GM19023 (cell line): Measurements from ENCODE around the gene TRIM33.
"Not testable (repeated sequence)": the region's sequence is repeated elsewhere in the genome, so short reads cannot be mapped to it uniquely, and the experiment has no call there.

ENCODE experiments used
- ATAC-seq: cut with Tn5 transposase; IDR thresholded peaks from one replicate; pipeline ENCODE4 v1.9.1; 2021; ENCODE audit warnings: mild to moderate bottlenecking, moderate library complexity; ENCODE audit not compliant: unreplicated experiment

Gene TRIM33

GRCh38 chr1:114431026-114431425 lies 80.0 kb downstream of the TRIM33 start:
- ATAC-seq = no peak

- ATAC-seq = no peak
These were observed 82.8 kb downstream of the TRIM33 start for GRCh38 chr1:114428083-114428754.

GRCh38 chr1:114427612-114428011 lies 83.4 kb downstream of the TRIM33 start:
- no peak for ATAC-seq

DNA sequence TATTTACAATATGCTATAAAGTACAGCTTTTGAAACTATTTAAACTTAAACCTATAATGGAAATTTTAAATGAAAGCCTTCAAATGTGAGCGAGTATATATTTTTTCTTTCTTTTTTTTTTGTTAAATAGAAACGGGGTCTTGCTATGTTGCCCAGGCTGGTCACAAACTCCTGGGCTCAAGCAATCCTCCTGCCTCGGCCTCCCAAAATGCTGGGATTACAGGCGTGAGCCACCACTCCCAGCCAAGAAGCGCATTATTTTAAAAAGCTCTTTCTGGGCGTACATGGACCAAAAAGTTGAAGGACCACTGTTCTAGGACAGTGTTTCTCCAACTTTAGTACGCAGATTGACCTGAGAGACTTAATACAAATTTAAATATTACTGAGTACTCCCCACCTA lies 87.5 kb downstream of the TRIM33 start:
- ATAC-seq = no peak

- not testable (repeated sequence) for ATAC-seq
These were observed 92.1 kb downstream of the TRIM33 start for GRCh38 chr1:114418948-114419347.

- no peak for ATAC-seq
These were observed 113.4 kb downstream of the TRIM33 start for GRCh38 chr1:114397601-114398000.

- no peak for ATAC-seq
These were observed 115.1 kb downstream of the TRIM33 start for GRCh38 chr1:114395863-114396262.

DNA sequence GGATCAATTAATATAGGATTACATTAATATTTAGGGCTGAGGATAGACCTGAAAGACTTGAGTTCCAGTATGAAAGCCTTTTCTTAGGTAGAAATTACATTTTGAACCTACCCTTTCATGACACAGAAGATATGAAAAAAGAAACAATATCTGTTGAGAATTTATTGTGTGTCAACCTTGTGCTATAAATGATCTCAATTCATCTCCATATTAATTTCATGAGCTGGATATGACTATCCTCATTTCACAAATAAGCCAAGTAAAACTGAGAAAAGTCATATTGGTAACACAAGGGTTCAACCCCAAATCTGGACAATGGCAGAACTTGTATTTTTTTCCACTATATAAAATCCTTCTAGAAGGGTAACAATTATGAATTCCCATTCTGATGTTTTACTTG lies 120.0 kb downstream of the TRIM33 start:
- no peak for ATAC-seq

GRCh38 chr1:114390361-114390760 lies 120.6 kb downstream of the TRIM33 start:
- no peak for ATAC-seq

GRCh38 chr1:114388432-114389003 lies 122.5 kb downstream of the TRIM33 start:
- no peak for ATAC-seq

- ATAC-seq = not testable (repeated sequence)
These were observed 123.4 kb downstream of the TRIM33 start for GRCh38 chr1:114387585-114387984.

DNA sequence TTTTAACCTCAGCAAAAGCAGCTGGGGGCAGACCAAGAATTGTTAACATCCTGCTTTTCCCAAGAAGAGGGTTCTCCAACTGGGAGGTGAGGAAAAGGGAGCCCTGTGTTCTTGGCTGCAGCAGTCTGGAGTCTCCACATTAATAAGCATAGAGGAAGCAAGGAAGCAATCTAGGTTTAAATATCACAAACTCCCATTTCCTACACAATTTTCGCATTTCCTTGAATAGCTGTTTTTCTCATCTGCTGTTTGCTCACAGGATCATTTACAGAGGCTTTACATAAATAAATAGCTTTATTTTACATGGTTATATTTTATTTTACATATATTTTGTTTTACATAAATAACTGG lies 124.0 kb downstream of the TRIM33 start:
- no peak for ATAC-seq

DNA sequence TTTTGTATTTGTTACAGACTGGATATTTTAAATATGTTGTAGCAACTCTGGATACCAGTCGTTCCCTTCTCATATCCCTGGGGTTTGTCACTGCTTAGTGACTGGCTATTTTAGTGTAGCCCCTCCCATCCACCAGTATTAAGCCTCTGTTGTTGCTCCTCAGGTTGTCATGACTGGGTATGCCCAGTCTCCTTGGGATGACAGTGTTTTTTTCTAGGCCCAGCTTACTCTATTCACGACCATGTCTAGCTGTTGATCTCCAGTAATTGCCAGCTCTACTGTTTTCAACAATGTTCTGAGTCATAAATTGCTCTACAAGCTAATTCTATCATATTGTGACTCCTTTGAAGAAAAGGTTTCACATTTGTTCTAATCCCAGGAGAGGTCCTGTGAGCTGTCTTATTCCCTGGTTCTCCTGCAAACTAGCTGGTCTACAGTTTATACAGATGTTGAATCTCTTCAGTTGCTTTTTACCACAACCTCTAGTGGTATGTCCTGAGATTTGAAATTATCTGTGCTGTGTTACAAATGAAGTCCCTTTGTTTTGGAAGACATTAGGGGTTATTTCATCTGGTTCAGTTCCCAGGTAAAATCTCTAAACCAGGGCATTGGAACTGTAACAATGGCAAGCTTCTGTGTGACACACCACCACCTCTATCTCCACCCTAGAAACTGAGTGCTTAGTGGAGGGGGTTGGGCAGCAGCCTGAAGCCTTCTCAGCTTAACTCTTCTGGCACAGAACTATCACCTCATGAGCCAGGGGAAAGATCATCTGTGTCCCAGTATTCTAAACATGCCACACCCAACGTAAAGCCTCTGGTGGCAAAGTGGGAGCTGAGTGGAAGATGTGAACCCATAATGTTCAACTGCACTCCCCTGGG lies 124.6 kb downstream of the TRIM33 start:
- no peak for ATAC-seq

DNA sequence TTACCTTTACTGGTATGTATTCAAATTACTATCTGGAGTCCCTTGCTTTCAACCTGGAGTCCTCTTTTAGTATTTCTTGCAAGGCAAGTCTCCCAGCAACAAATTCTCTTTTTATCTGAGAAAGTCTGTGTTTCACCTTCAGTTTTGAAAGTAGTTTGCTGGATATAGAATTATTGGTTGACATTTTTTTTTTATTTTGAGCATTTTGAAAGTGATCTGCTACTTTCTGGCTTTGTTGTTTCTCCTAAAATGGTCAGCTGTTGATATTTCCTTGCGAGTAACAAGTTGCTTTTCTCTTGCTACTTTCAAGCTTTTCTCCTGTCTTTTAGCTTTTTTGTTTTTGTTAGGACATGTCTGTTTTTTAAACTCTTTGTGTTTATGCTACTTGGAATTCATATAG lies 126.1 kb downstream of the TRIM33 start:
- ATAC-seq = no peak

GRCh38 chr1:114379987-114380386 lies 131.0 kb downstream of the TRIM33 start:
- ATAC-seq = no peak

- no peak for ATAC-seq
These were observed 131.6 kb downstream of the TRIM33 start for GRCh38 chr1:114379358-114379757.

- no peak for ATAC-seq
These were observed 133.6 kb downstream of the TRIM33 start for GRCh38 chr1:114377356-114377755.

- ATAC-seq = no peak
These were observed 141.1 kb downstream of the TRIM33 start for GRCh38 chr1:114369930-114370329.

GRCh38 chr1:114369266-114369919 lies 141.6 kb downstream of the TRIM33 start:
- ATAC-seq = not testable (repeated sequence)

- ATAC-seq = no peak
These were observed 142.3 kb downstream of the TRIM33 start for GRCh38 chr1:114368560-114369255.

DNA sequence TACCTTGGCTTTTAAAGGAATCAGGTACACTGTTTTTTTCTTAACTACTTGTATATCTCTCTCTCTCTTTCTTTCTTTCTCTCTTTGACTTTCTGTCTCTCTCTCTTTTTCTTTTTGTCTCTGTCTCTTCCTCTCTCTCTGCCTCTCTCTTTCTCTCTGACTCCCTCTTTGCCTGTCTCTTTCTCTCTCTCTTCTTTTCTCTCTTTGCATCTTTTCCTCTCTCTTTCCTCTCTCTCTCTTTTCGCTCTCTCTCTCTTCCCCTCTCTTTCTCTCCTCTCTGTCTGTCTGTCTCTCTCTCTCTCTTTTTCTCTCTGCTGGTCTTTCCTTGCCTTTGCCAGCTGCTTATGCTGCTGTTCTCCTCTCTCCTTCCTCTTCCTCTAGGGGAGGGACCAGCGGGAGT lies 143.2 kb downstream of the TRIM33 start:
- no peak for ATAC-seq
